Gastrocnemius medialis (tissue), 4 donors: ENCODE measurements around the gene HAGHL. TPM values are rescaled to one million over a fixed set of nuclear protein-coding genes. Genes with fewer than 3 reads are reported as not detected.
"Not testable (repeated sequence)": the region's sequence is repeated elsewhere in the genome, so short reads cannot be mapped to it uniquely, and the experiment has no call there.

ENCODE experiments used
- ATAC-seq, 2 donors: fragments of 150-250 bp; one replicate each; pipeline ENCODE4 v1.9.1; 2016
- DNase-seq, 2 donors: peaks; one replicate each; pipeline ENCODE4 v3.0.0-alpha.2; 2019
- H3K27ac ChIP-seq, 4 donors: fragments of 200-600 bp; sonication (generic); 1 replicate in 1 of 4; 2 replicates in 3 of 4; pipeline ENCODE4 v1.5.1; 2016 to 2018; ENCODE audit warnings: mild to moderate bottlenecking in 2 of 4, moderate library complexity in 1 of 4
- H3K27me3 ChIP-seq, 3 donors: fragments of 200-600 bp; sonication (generic) in 2 of 3; 1 replicate in 1 of 3; 2 replicates in 2 of 3; pipeline versions ENCODE4 v1.5.1 to v1.6.0; 2016 to 2019; ENCODE audit warnings: mild to moderate bottlenecking in 1 of 3, moderate library complexity in 1 of 3
- H3K36me3 ChIP-seq, 2 donors: fragments of 200-600 bp; sonication (generic) in 1 of 2; one replicate each; pipeline ENCODE4 v1.5.1; 2017 to 2018
- H3K4me1 ChIP-seq, 2 donors: fragments of 200-600 bp; sonication (generic) in 1 of 2; one replicate each; pipeline ENCODE4 v1.5.1; 2016 to 2017; ENCODE audit warnings: mild to moderate bottlenecking in 2 of 2
- H3K4me3 ChIP-seq, 4 donors: fragments of 200-600 bp; sonication (generic) in 3 of 4; 1 replicate in 1 of 4; 2 replicates in 3 of 4; pipeline ENCODE4 v1.5.1; 2016 to 2019; ENCODE audit warnings: mild to moderate bottlenecking in 2 of 4
- H3K9me3 ChIP-seq, 3 donors: fragments of 200-600 bp; sonication (generic) in 2 of 3; 1 replicate in 1 of 3; 2 replicates in 2 of 3; pipeline ENCODE4 v1.5.1; 2016 to 2019
- CTCF ChIP-seq, 5 experiments: fragments of 450-650 bp in 3 of 5; fragments of 200-600 bp in 2 of 5; sonication (generic) in 2 of 5; IDR thresholded peaks in 4 of 5; conservative IDR thresholded peaks in 1 of 5; 1 replicate in 4 of 5; 2 replicates in 1 of 5; pipeline ENCODE4 v1.5.1; 2016 to 2019; ENCODE audit warnings: antibody characterized with exemption in 5 of 5, mild to moderate bottlenecking in 3 of 5, moderate library complexity in 3 of 5
- POLR2A ChIP-seq, 2 donors: fragments of 450-650 bp; IDR thresholded peaks; one replicate each; pipeline ENCODE4 v1.6.1; 2017; ENCODE audit warnings: antibody characterized with exemption in 2 of 2, mild to moderate bottlenecking in 2 of 2, moderate library complexity in 2 of 2
- in situ Hi-C, 4 donors: fragments of 200-750 bp; cut with MboI; loops; one replicate each; pipeline versions ENCODE4 v1.15.0 to v1.8.0; 2017; ENCODE audit warnings: low sequenced_read_pairs in 4 of 4
- intact Hi-C: fragments of 100-400 bp; cut with DNase I; formaldehyde crosslinking; loops from one replicate; pipeline ENCODE4 v1.15.1; 2023; ENCODE audit warnings: low total_unique reads
- total RNA-seq, 4 donors: library from RNA; depleted of rRNA; stranded (reverse); fragments of >200 nt; gene quantifications; one replicate each; pipeline versions ENCODE4 v1.1.0 to v1.2.3, GENCODE V29; 2016

The HAGHL gene
- total RNA-seq, 4 donors from 2014 or later = 0.27 to 0.42 TPM; not detected in 2

- Histone ChIP-seq H3K27ac (no peak overlapping the region), H3K4me1 (peaks cover 11% of the 10 kb centered on the region in 2 donors), H3K9me3 (no peaks in the 10 kb centered on the region), H3K27me3 (peaks cover 3 to 6% (median 5%) of the 10 kb centered on the region in 3 donors), H3K4me3 (no peak overlapping the region), H3K36me3 (peaks cover 0 to 9% of the 10 kb centered on the region in 2 donors)
- TF ChIP-seq POLR2A (IDR thresholded peaks at IDR 0.05) = no peak
- intact Hi-C loops (loop anchor here (1.0 kb wide), 2 partner anchors 21 to 31 kb away; partner anchors contain the start of gene ANTKMT), in situ Hi-C loops (no loop called here)
- ATAC-seq (no peak), DNase-seq (no peak)
These were observed 15.2 kb downstream of the HAGHL start for GRCh38 chr16:741986-742629.

DNA sequence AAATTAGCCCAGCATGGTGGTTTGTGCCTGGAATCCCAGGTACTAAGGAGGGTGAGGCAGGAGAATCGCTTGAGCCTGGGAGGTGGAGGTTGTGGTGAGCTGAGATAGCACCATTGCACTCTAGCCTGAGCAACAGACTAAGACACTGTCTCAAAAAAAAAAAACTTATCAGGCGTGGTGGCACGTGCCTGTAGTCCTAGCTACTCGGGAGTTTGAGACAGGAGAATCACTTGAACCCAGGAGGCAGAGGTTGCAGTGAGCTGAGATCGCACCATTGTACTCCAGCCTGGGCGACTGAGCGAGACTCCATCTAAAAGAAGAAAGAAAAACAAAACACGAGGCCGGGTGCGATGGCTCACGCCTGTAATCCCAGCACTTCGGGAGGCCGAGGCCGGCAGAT is 16.0 kb downstream of the HAGHL start:
- H3K4me3 ChIP-seq, in situ Hi-C loops, H3K27me3 ChIP-seq, H3K27ac ChIP-seq, ATAC-seq, intact Hi-C loops, H3K9me3 ChIP-seq, H3K36me3 ChIP-seq, DNase-seq: not testable (repeated sequence)
- peaks cover 11% of the 10 kb centered on the region in 2 donors for H3K4me1 ChIP-seq

DNA sequence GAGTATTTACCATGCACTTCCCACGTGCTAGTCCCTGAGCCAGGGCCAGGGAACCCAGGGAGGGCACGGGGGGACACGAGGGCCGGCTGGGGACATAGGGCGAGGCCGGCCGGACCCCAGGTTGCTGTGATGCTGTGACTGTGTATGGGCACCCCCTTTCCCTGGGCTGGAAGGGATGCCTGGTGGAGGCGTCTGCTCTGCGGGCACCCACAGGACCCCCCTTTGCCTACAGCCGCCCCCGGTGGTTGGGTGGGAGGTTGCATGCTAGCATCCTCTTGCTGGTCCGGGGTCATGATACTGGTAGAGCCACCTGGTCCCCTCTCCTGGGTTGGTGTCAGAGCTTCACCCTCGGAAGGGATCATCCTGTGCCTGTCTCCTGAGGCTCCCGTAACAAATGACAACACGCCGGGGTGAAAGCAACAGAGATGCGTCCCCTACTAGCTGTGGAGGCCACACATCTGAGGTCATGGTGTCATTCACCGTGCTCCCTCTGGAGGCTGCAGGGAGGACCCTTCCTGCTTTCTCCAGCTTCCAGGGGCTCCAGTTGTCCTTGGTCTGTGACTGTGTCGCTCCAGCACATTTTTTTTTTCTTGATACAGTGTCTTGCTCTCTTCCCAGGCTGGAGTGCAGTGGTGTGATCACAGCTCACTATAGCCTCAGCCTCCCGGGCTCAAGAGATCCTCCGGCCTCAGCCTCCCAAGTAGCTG is 17.0 kb downstream of the HAGHL start:
- no peak for ATAC-seq
- no peaks in the 10 kb centered on the region for H3K36me3 ChIP-seq
- TF ChIP-seq CTCF (IDR thresholded peaks at IDR 0.05 in 4 of 5, conservative IDR thresholded peaks at IDR 0.05 in 1 of 5) = no peak
- TF ChIP-seq POLR2A (IDR thresholded peaks at IDR 0.05) = no peak
- no peak overlapping the region for H3K4me3 ChIP-seq
- H3K4me1 ChIP-seq = peaks cover 11% of the 10 kb centered on the region in 2 donors
- no peak for DNase-seq
- intact Hi-C loops (no loop called here), in situ Hi-C loops (no loop called here)
- H3K27ac ChIP-seq = no peak overlapping the region
- H3K27me3 ChIP-seq = peaks cover 3 to 6% (median 5%) of the 10 kb centered on the region in 3 donors
- H3K9me3 ChIP-seq = no peaks in the 10 kb centered on the region

DNA sequence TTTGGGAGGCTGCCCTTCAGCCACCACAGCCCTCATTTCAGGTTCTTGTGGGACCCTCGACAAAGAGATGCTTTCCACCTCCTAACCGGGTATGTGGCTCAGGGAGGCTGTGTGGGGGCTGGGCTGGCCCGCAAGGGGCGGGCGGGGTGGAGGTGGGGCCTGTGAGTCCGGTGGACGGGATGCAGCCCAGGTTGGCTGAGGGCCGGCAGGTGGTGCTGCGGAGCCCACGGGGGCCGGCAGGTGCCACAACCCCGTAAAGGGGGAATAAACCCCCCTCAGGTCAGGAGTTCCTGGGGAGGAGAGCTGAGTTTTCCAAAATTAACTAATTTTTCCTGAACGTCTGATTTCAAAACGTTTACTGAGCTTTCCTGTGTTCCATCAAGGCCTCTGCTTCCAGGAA is 18.8 kb downstream of the HAGHL start:
- intact Hi-C loops (no loop called here), in situ Hi-C loops (no loop called here)
- TF ChIP-seq CTCF (IDR thresholded peaks at IDR 0.05 in 4 of 5, conservative IDR thresholded peaks at IDR 0.05 in 1 of 5) (no peak), POLR2A (IDR thresholded peaks at IDR 0.05) (no peak)

GRCh38 chr16:746637-747036 is 19.7 kb downstream of the HAGHL start:
- Histone ChIP-seq H3K4me1 (no peaks in the 10 kb centered on the region), H3K27me3 (peaks cover 3 to 15% (median 5%) of the 10 kb centered on the region in 3 donors), H3K27ac (no peak overlapping the region), H3K36me3 (no peaks in the 10 kb centered on the region), H3K9me3 (no peaks in the 10 kb centered on the region), H3K4me3 (no peak overlapping the region)
- TF ChIP-seq POLR2A (IDR thresholded peaks at IDR 0.05) = no peak
- TF ChIP-seq CTCF (IDR thresholded peaks at IDR 0.05 in 4 of 5, conservative IDR thresholded peaks at IDR 0.05 in 1 of 5) = no peak
- ATAC-seq (no peak), DNase-seq (no peak)
- in situ Hi-C loops (no loop called here), intact Hi-C loops (no loop called here)

More for the DNA sequence above, 18.8 kb downstream of the HAGHL start:
- Histone ChIP-seq H3K9me3 (no peaks in the 10 kb centered on the region), H3K27ac (no peak overlapping the region), H3K27me3 (peaks cover 3 to 8% (median 5%) of the 10 kb centered on the region in 3 donors), H3K4me1 (peaks cover 4% of the 10 kb centered on the region in 2 donors), H3K36me3 (no peaks in the 10 kb centered on the region), H3K4me3 (no peak overlapping the region)
- ATAC-seq = no peak
- DNase-seq = no peak
